Endothelial cell of umbilical vein (primary cell): ENCODE results near the gene SEMA4D. TPM values are rescaled to one million over a fixed set of nuclear protein-coding genes. Genes with fewer than 3 reads are reported as not detected.

Experiments used
- BruUV-seq: library from RNA; stranded (reverse); fragments of 400-500 nt; replicated peaks from 2 replicates; lab custom pipeline; 2021; lab: Mats Ljungman, UMichigan
- CTCF ChIA-PET: fragments of 300-600, 350-600 bp; sonication (Branson Sonifier 250); formaldehyde crosslinking; loops from one replicate; lab custom pipeline; 2021; ENCODE audit warnings: antibody characterized with exemption, inconsistent platforms; lab: Charles Lee
- POLR2A ChIA-PET: fragments of 300-600, 350-600 bp; sonication (Branson Sonifier 250); formaldehyde crosslinking; loops from one replicate; lab custom pipeline; 2021; ENCODE audit warnings: antibody characterized with exemption, inconsistent platforms; lab: Charles Lee
- DNase-seq: peaks from one replicate; pipeline ENCODE4 v3.0.0-alpha.2; 2011; ENCODE audit warnings: low read depth, low spot score
- FAIRE-seq: peaks from 2 replicates; lab custom pipeline; 2011; peaks lifted over from hg19 to GRCh38; lab: Jason Lieb, UNC
- H2AFZ ChIP-seq: 2 replicates; pipeline ENCODE4 v1.6.0; 2012; ENCODE audit warnings: low read depth, low read length, control low read depth, inconsistent platforms
- H3K27ac ChIP-seq: 2 replicates; pipeline ENCODE4 v1.5.1; 2011; ENCODE audit warnings: low read depth, mild to moderate bottlenecking, control low read depth, low read length, moderate library complexity; ENCODE audit not compliant: insufficient read depth
- H3K27me3 ChIP-seq, 2 experiments: 2 replicates each; pipeline versions ENCODE4 v1.6.0 to v1.6.1; 2011; ENCODE audit warnings: low read length in 2 of 2, mixed read lengths in 1 of 2; ENCODE audit not compliant: control insufficient read depth in 2 of 2, insufficient read depth in 2 of 2
- H3K36me3 ChIP-seq, 2 experiments: 2 replicates in 1 of 2; 3 replicates in 1 of 2; pipeline ENCODE4 v1.5.1; 2011; ENCODE audit warnings: low read length in 2 of 2, mild to moderate bottlenecking in 1 of 2, moderate library complexity in 1 of 2; ENCODE audit not compliant: control insufficient read depth in 2 of 2, insufficient read depth in 2 of 2; ENCODE audit errors: extremely low read depth in 1 of 2
- H3K4me1 ChIP-seq: 3 replicates; pipeline ENCODE4 v1.5.1; 2011; ENCODE audit warnings: mild to moderate bottlenecking, low read length; ENCODE audit not compliant: control insufficient read depth, insufficient read depth; ENCODE audit errors: extremely low read depth
- H3K4me2 ChIP-seq: 2 replicates; pipeline ENCODE4 v1.6.1; 2011; ENCODE audit warnings: low read length, control low read depth, mixed read lengths; ENCODE audit not compliant: insufficient read depth
- H3K4me3 ChIP-seq, 3 experiments: fragments of 200-600 bp in 1 of 3; sonication (generic), shearing (Covaris generic) in 1 of 3; replicated peaks in 1 of 3; 2 replicates each; pipeline ENCODE4 v1.5.1; 2011 to 2016; ENCODE audit warnings: control low read depth in 3 of 3, low read length in 3 of 3, mild to moderate bottlenecking in 2 of 3, inconsistent platforms in 1 of 3, low read depth in 1 of 3, moderate library complexity in 1 of 3; ENCODE audit not compliant: insufficient read depth in 1 of 3
- H3K79me2 ChIP-seq: 2 replicates; pipeline ENCODE4 v1.6.0; 2012; ENCODE audit warnings: low read length, inconsistent platforms; ENCODE audit not compliant: control insufficient read depth, insufficient read depth
- H3K9ac ChIP-seq: replicated peaks from 2 replicates; pipeline ENCODE3; 2011; ENCODE audit warnings: low read length, control low read depth; ENCODE audit not compliant: insufficient read depth; ENCODE audit errors: extremely low read depth
- H3K9me1 ChIP-seq: replicated peaks from 3 replicates; pipeline ENCODE4 v1.6.0; 2011; ENCODE audit warnings: mild to moderate bottlenecking, low read length; ENCODE audit not compliant: control insufficient read depth, insufficient read depth; ENCODE audit errors: extremely low read depth
- H3K9me3 ChIP-seq: replicated peaks from 2 replicates; pipeline ENCODE4 v1.5.1; 2012; ENCODE audit warnings: low read length, inconsistent platforms; ENCODE audit not compliant: control insufficient read depth, insufficient read depth
- H4K20me1 ChIP-seq: replicated peaks from 2 replicates; pipeline ENCODE3; 2011; ENCODE audit warnings: mild to moderate bottlenecking, low read length; ENCODE audit not compliant: control insufficient read depth, insufficient read depth; ENCODE audit errors: extremely low read depth
- CTCF ChIP-seq, 2 donors: IDR thresholded peaks; 1 replicate in 1 of 2; 2 replicates in 1 of 2; pipeline ENCODE4 v1.5.1; 2011; ENCODE audit warnings: low read length in 2 of 2, mild to moderate bottlenecking in 2 of 2, moderate library complexity in 2 of 2, control low read depth in 1 of 2, inconsistent platforms in 1 of 2, low read depth in 1 of 2; ENCODE audit not compliant: insufficient read depth in 1 of 2; ENCODE audit errors: extremely low read depth in 1 of 2
- EZH2 ChIP-seq: IDR thresholded peaks from 2 replicates; pipeline ENCODE4 v1.6.1; 2012; ENCODE audit warnings: borderline replicate concordance, low read depth, mild to moderate bottlenecking, moderate library complexity, low read length, inconsistent platforms; ENCODE audit not compliant: severe bottlenecking
- FOS ChIP-seq: IDR thresholded peaks from 2 replicates; pipeline ENCODE4 v1.6.1; 2011; ENCODE audit warnings: mild to moderate bottlenecking, low read length, moderate library complexity, borderline replicate concordance; ENCODE audit not compliant: insufficient read depth
- GATA2 ChIP-seq: IDR thresholded peaks from 2 replicates; pipeline ENCODE4 v1.7.0; 2011; ENCODE audit warnings: low read depth, mild to moderate bottlenecking, moderate library complexity, mixed read lengths, low read length; ENCODE audit not compliant: insufficient read length, insufficient read depth
- JUN ChIP-seq: IDR thresholded peaks from 2 replicates; pipeline ENCODE4 v1.6.1; 2011; ENCODE audit warnings: borderline replicate concordance, low read depth; ENCODE audit not compliant: insufficient read length, insufficient read depth
- MAX ChIP-seq: IDR thresholded peaks from 2 replicates; pipeline ENCODE4 v1.6.1; 2011; ENCODE audit not compliant: insufficient read depth, insufficient read length
- MYC ChIP-seq: IDR thresholded peaks from one replicate; pipeline ENCODE4 v1.6.1; 2011; ENCODE audit warnings: mild to moderate bottlenecking, low read depth, low read length
- POLR2A ChIP-seq: IDR thresholded peaks from 2 replicates; pipeline ENCODE4 v1.6.1; 2012; ENCODE audit warnings: low read depth, mild to moderate bottlenecking, control low read depth, low read length
- POLR2AphosphoS5 ChIP-seq: IDR thresholded peaks from 2 replicates; pipeline ENCODE4 v1.6.1; 2012; ENCODE audit warnings: low read depth, mild to moderate bottlenecking, control low read depth, low read length, moderate library complexity; ENCODE audit not compliant: insufficient read depth
- dilution Hi-C: fragments of 300-500 bp; cut with MboI; formaldehyde crosslinking; loops from one replicate; pipeline ENCODE4 v1.15.0; 2019; ENCODE audit warnings: low sequenced_read_pairs; ENCODE audit not compliant: extremely low pct_ligation_motif_present
- intact Hi-C: fragments of 100-400 bp; cut with micrococcal nuclease; formaldehyde crosslinking; loops from one replicate; pipeline ENCODE4 v1.10.0; 2022
- polyA plus RNA-seq, 4 experiments: library from polyadenylated mRNA; depleted of rRNA in 3 of 4; stranded (reverse) in 3 of 4; unstranded in 1 of 4; fragments of >200 nt; gene quantifications; 2 replicates each; pipeline versions ENCODE4 v1.2.1 to v1.2.3, GENCODE V29; 2011 to 2012; ENCODE audit warnings: missing spikeins in 1 of 4
- total RNA-seq: library from RNA; stranded (reverse); gene quantifications from 2 replicates; pipeline ENCODE4 v1.2.3, GENCODE V29; 2021

SEMA4D gene
- total and polyA plus RNA-seq, 2 donors (not counting 3 experiments of a cell fraction or from before 2014, with no cell fraction given): 3.9 to 15.7 TPM

GRCh38 chr9:89447416-89447815 is 50.5 kb downstream of the SEMA4D start:
- Histone ChIP-seq H2AFZ (no peak overlapping the region), H3K4me3 (no peak overlapping the region), H3K27ac (no peak overlapping the region), H3K9me1 (no peaks in the 10 kb centered on the region), H3K4me2 (no peak overlapping the region), H3K27me3 (no peaks in the 10 kb centered on the region), H3K4me1 (no peaks in the 10 kb centered on the region), H4K20me1 (no peaks in the 10 kb centered on the region), H3K9me3 (no peaks in the 10 kb centered on the region), H3K79me2 (no peaks in the 10 kb centered on the region), H3K9ac (no peak overlapping the region), H3K36me3 (no peaks in the 10 kb centered on the region)
- BruUV-seq: no TSS peak
- CTCF ChIA-PET: interaction anchor here (1.1 kb wide), 1 partner anchor 102 kb away, joined by 3 read pairs; no protein-coding TSS in a partner anchor
- FAIRE-seq: no peak
- intact Hi-C loops: no loop called here
- dilution Hi-C loops: no loop called here
- POLR2A ChIA-PET: no interaction called here
- TF ChIP-seq MYC (no peak), EZH2 (no peak), MAX (no peak), GATA2 (no peak), POLR2AphosphoS5 (no peak), FOS (no peak), JUN (no peak), POLR2A (no peak), CTCF (IDR thresholded peaks at IDR 0.05; ENCODE audit: extremely low read depth in 1 of 2, insufficient read depth in 1 of 2, low read depth in 1 of 2, low read length in 2 of 2) (no peak)
- no peak for DNase-seq
